HepG2 (cell line): ENCODE data around the gene CD93. TPM values are rescaled to one million over a fixed set of nuclear protein-coding genes. Genes with fewer than 3 reads are reported as not detected.

ENCODE experiments used
- ATAC-seq: fragments of 200-7000 bp; cut with Tn5 transposase; 3 replicates; pipeline ENCODE4 v1.9.1; 2020; ENCODE audit warnings: mild to moderate bottlenecking, moderate library complexity
- BruUV-seq: library from RNA; stranded (reverse); fragments of 400-500 nt; replicated peaks from 2 replicates; lab custom pipeline; 2021; lab: Mats Ljungman, UMichigan
- CTCF ChIA-PET: fragments of 300-600 bp; formaldehyde crosslinking; extraction: SDS; loops from one replicate; lab custom pipeline; 2021; ENCODE audit warnings: low total read pairs, inconsistent platforms, low intra/inter-chr PET ratio; lab: Yijun Ruan, JAX
- POLR2A ChIA-PET: fragments of 350-600 bp; sonication (Branson Sonifier 250); formaldehyde crosslinking; loops from one replicate; lab custom pipeline; 2020; ENCODE audit warnings: antibody characterized with exemption, inconsistent platforms; lab: Yijun Ruan, JAX
- DNase-seq: peaks from one replicate; pipeline ENCODE4 v3.0.0-alpha.2; 2015; ENCODE audit warnings: low spot score
- FAIRE-seq: peaks from 3 replicates; lab custom pipeline; 2011; peaks lifted over from hg19 to GRCh38; lab: Jason Lieb, UNC
- H2AFZ ChIP-seq: one replicate; pipeline ENCODE4 v1.6.1; 2011; ENCODE audit warnings: low read length, inconsistent platforms
- H3K27ac ChIP-seq: fragments of 300-600 bp; 3 replicates; pipeline ENCODE4 v1.8.0; 2011; ENCODE audit warnings: mixed run types, mild to moderate bottlenecking, mixed read lengths, low read length, inconsistent platforms; ENCODE audit not compliant: insufficient read depth; ENCODE audit errors: extremely low read length
- H3K27me3 ChIP-seq, 2 experiments: fragments of 200-600 bp in 1 of 2; 2 replicates in 1 of 2; 3 replicates in 1 of 2; pipeline versions ENCODE4 v1.6.0 to v1.8.0; 2011; ENCODE audit warnings: low read length in 2 of 2, mild to moderate bottlenecking in 2 of 2, moderate library complexity in 2 of 2, inconsistent platforms in 1 of 2; ENCODE audit not compliant: insufficient read depth in 2 of 2, control insufficient read depth in 1 of 2
- H3K36me3 ChIP-seq, 2 experiments: fragments of 200-600 bp in 1 of 2; replicated peaks in 1 of 2; 2 replicates in 1 of 2; 3 replicates in 1 of 2; pipeline versions ENCODE4 v1.5.1 to v1.8.0; 2011; ENCODE audit warnings: low read length in 2 of 2, inconsistent platforms in 1 of 2; ENCODE audit not compliant: insufficient read depth in 2 of 2, control insufficient read depth in 1 of 2
- H3K4me1 ChIP-seq: 2 replicates; pipeline ENCODE4 v1.5.1; 2012; ENCODE audit warnings: low read length, inconsistent platforms; ENCODE audit not compliant: insufficient read depth
- H3K4me2 ChIP-seq: 2 replicates; pipeline ENCODE4 v1.6.0; 2011; ENCODE audit warnings: low read depth, low read length, inconsistent platforms
- H3K4me3 ChIP-seq, 3 experiments: fragments of 200-600 bp in 1 of 3; sonication (generic), shearing (Covaris generic) in 1 of 3; replicated peaks in 1 of 3; 2 replicates each; pipeline ENCODE4 v1.5.1; 2011 to 2016; ENCODE audit warnings: low read length in 3 of 3, inconsistent platforms in 2 of 3, low read depth in 2 of 3, mild to moderate bottlenecking in 2 of 3, control low read depth in 1 of 3, mixed read lengths in 1 of 3; ENCODE audit not compliant: insufficient read depth in 1 of 3
- H3K79me2 ChIP-seq: one replicate; pipeline ENCODE4 v1.6.1; 2011; ENCODE audit warnings: low read length, inconsistent platforms; ENCODE audit not compliant: insufficient read depth
- H3K9ac ChIP-seq: 2 replicates; pipeline ENCODE4 v1.6.0; 2011; ENCODE audit warnings: mild to moderate bottlenecking, low read depth, low read length, inconsistent platforms; ENCODE audit not compliant: insufficient read depth
- H3K9me3 ChIP-seq: 2 replicates; pipeline ENCODE4 v1.5.1; 2012; ENCODE audit warnings: mild to moderate bottlenecking, low read length
- H4K20me1 ChIP-seq: 2 replicates; pipeline ENCODE4 v1.6.0; 2011; ENCODE audit warnings: inconsistent platforms, mild to moderate bottlenecking, low read length, moderate library complexity; ENCODE audit not compliant: insufficient read depth
- AGO2 ChIP-seq: fragments of 200-400 bp; formaldehyde crosslinking; optimal IDR thresholded peaks from 2 replicates; pipeline ENCODE3; 2017; ENCODE audit warnings: mild to moderate bottlenecking, low read depth, low read length, moderate library complexity
- KLF6 ChIP-seq: IDR thresholded peaks from 2 replicates; pipeline ENCODE4 v1.8.0; 2016; ENCODE audit warnings: missing biosample characterization, missing genetic modification reagents
- MYC ChIP-seq: sonication (generic); formaldehyde crosslinking; IDR thresholded peaks from 2 replicates; pipeline ENCODE4 v1.9.0; 2021; ENCODE audit warnings: missing genetic modification reagents, borderline replicate concordance
- TERF1 ChIP-seq: sonication (generic); formaldehyde crosslinking; IDR thresholded peaks from 2 replicates; pipeline ENCODE4 v1.8.0; 2022; ENCODE audit warnings: mild to moderate bottlenecking, missing genetic modification reagents, moderate library complexity
- TFAP4 ChIP-seq: sonication (generic); IDR thresholded peaks from 2 replicates; pipeline ENCODE4 v1.6.1; 2016; ENCODE audit warnings: low read depth, borderline replicate concordance
- ZNF180 ChIP-seq: sonication (generic); formaldehyde crosslinking; IDR thresholded peaks from 2 replicates; pipeline ENCODE4 v1.4.0; 2020; ENCODE audit warnings: low read depth, missing genetic modification reagents, borderline replicate concordance
- ZNF318 ChIP-seq: sonication (generic); formaldehyde crosslinking; IDR thresholded peaks from 2 replicates; pipeline ENCODE4 v1.4.0; 2020; ENCODE audit warnings: mild to moderate bottlenecking, missing genetic modification reagents
- ZNF543 ChIP-seq: sonication (generic); formaldehyde crosslinking; IDR thresholded peaks from 2 replicates; pipeline ENCODE4 v1.4.0; 2020; ENCODE audit warnings: mild to moderate bottlenecking, missing genetic modification reagents
- ZNF564 ChIP-seq: sonication (generic); formaldehyde crosslinking; IDR thresholded peaks from 2 replicates; pipeline ENCODE4 v1.8.1; 2023; ENCODE audit warnings: mild to moderate bottlenecking, missing genetic modification reagents
- ZNF770 ChIP-seq: sonication (generic); formaldehyde crosslinking; IDR thresholded peaks from 2 replicates; pipeline ENCODE4 v1.5.0; 2020; ENCODE audit warnings: mild to moderate bottlenecking, missing genetic modification reagents
- WGBS: methylation state at CpG from one replicate; pipeline ENCODE4 v1.1.6; 2017; ENCODE audit warnings: low lambda C conversion rate; 5-methylcytosine and 5-hydroxymethylcytosine counted together
- in situ Hi-C: cut with HindIII; loops from 2 replicates; pipeline ENCODE4 v1.10.0; 2017; ENCODE audit warnings: low pct_unique_long_range_greater_than_20kb; ENCODE audit not compliant: extremely low pct_ligation_motif_present
- intact Hi-C: fragments of 100-400 bp; cut with micrococcal nuclease; formaldehyde crosslinking; loops from one replicate; pipeline ENCODE4 v1.10.0; 2022; ENCODE audit not compliant: unreplicated experiment
- polyA plus RNA-seq, 8 experiments: library from polyadenylated mRNA; depleted of rRNA in 3 of 8; stranded (reverse) in 7 of 8; unstranded in 1 of 8; fragments of >200 nt; fragmentation: Illumina TruSeq in 4 of 8; extraction: Trizol in 4 of 8; gene quantifications; 2 replicates each; pipeline versions ENCODE4 v1.2.1 to v1.2.3, GENCODE V29; 2011 to 2016; ENCODE audit warnings: low read depth in 4 of 8, missing spikeins in 1 of 8, mixed read lengths in 1 of 8; ENCODE audit not compliant: insufficient read depth in 1 of 8
- total RNA-seq, 5 experiments: library from RNA; depleted of rRNA; stranded (reverse); fragments of >200 nt; fragmentation: Illumina TruSeq; extraction: Trizol; gene quantifications; 2 replicates each; pipeline ENCODE4 v1.2.3, GENCODE V29; 2016; ENCODE audit warnings: low read depth in 1 of 5

The CD93 gene
- total and polyA plus RNA-seq, 2 of the 13 experiments (the other 11 are each of a cell fraction or from before 2014, with no cell fraction given) = not detected

- TF ChIP-seq ZNF770 (CRISPR knock-in tag) = no peak
- no peak for TF ChIP-seq TFAP4
- TF ChIP-seq ZNF543 (CRISPR knock-in tag) = no peak
- TF ChIP-seq ZNF180 (CRISPR knock-in tag) = no peak
- TF ChIP-seq ZNF564 (CRISPR knock-in tag) = no peak
- no peak for TF ChIP-seq TERF1 (CRISPR knock-in tag)
- TF ChIP-seq, all 625 proteins: peak for 0
Observed at GRCh38 chr20:23060629-23061028, 25.5 kb downstream of the CD93 start (continued).

GRCh38 chr20:23059846-23060245 lies 26.3 kb downstream of the CD93 start:
- intact Hi-C loops = no loop called here
- POLR2A ChIA-PET = no interaction called here
- TF ChIP-seq AGO2 (no peak), KLF6 (CRISPR knock-in tag) (no peak), ZNF318 (no peak), MYC (no peak)

More at GRCh38 chr20:23059846-23060245, 26.3 kb downstream of the CD93 start:
- Histone ChIP-seq H3K27me3 (no peaks in the 10 kb centered on the region), H3K4me2 (no peak overlapping the region), H3K9ac (no peak overlapping the region), H4K20me1 (no peaks in the 10 kb centered on the region), H3K4me1 (no peaks in the 10 kb centered on the region), H3K27ac (no peak overlapping the region), H3K79me2 (no peaks in the 10 kb centered on the region), H3K36me3 (no peaks in the 10 kb centered on the region), H3K4me3 (no peak overlapping the region), H2AFZ (no peak overlapping the region), H3K9me3 (no peaks in the 10 kb centered on the region)
- no peak for FAIRE-seq
- in situ Hi-C loops = no loop called here
- 13% methylated on average over 3 of the region's 3 CpGs for WGBS
- no peak for DNase-seq
- BruUV-seq = no TSS peak
- CTCF ChIA-PET = no interaction called here
- ATAC-seq = no peak
